GM23338 (cell line): ENCODE results near the gene FBLN2. TPM values are rescaled to one million over a fixed set of nuclear protein-coding genes. Genes with fewer than 3 reads are reported as not detected.

Experiments
- ATAC-seq: fragments of 200-7000 bp; cut with Tn5 transposase; 3 replicates; pipeline ENCODE4 v1.9.1; 2020
- DNase-seq: peaks from one replicate; pipeline ENCODE4 v3.0.0-alpha.2; 2015; ENCODE audit warnings: low spot score
- H2AFZ ChIP-seq: fragments of 200-600 bp; sonication (generic); 2 replicates; pipeline ENCODE4 v1.8.0; 2016; ENCODE audit warnings: antibody characterized with exemption, mild to moderate bottlenecking, moderate library complexity
- H3F3A ChIP-seq: fragments of 200-600 bp; sonication (generic); replicated peaks from 2 replicates; pipeline ENCODE4 v1.8.0; 2017; ENCODE audit warnings: antibody characterized with exemption, mixed run types, low read depth
- H3K27ac ChIP-seq: fragments of 200-600 bp; sonication (generic); 2 replicates; pipeline ENCODE4 v1.6.1; 2016; ENCODE audit warnings: low read depth
- H3K27me3 ChIP-seq: fragments of 200-600 bp; sonication (generic); 2 replicates; pipeline ENCODE4 v1.8.0; 2016; ENCODE audit warnings: mild to moderate bottlenecking, mixed run types, moderate library complexity; ENCODE audit not compliant: insufficient read depth
- H3K36me3 ChIP-seq: fragments of 200-600 bp; sonication (generic); 2 replicates; pipeline ENCODE4 v1.8.0; 2016; ENCODE audit warnings: mild to moderate bottlenecking; ENCODE audit not compliant: insufficient read depth
- H3K4me1 ChIP-seq: fragments of 200-600 bp; sonication (generic); 2 replicates; pipeline ENCODE4 v1.8.0; 2016; ENCODE audit warnings: mild to moderate bottlenecking, moderate library complexity; ENCODE audit not compliant: insufficient read depth
- H3K4me2 ChIP-seq: fragments of 200-600 bp; sonication (generic); 2 replicates; pipeline ENCODE4 v1.7.1; 2017; ENCODE audit warnings: mixed run types
- H3K4me3 ChIP-seq: fragments of 200-600 bp; sonication (generic); 2 replicates; pipeline ENCODE4 v1.6.1; 2016; ENCODE audit warnings: mixed run types
- H3K79me2 ChIP-seq: fragments of 200-600 bp; sonication (generic); replicated peaks from 2 replicates; pipeline ENCODE4 v1.8.0; 2017; ENCODE audit warnings: mild to moderate bottlenecking; ENCODE audit not compliant: insufficient read depth
- H3K9me2 ChIP-seq: fragments of 200-600 bp; sonication (generic); 2 replicates; pipeline ENCODE4 v1.8.0; 2017; ENCODE audit not compliant: insufficient read depth
- H4K20me1 ChIP-seq: fragments of 200-600 bp; sonication (generic); replicated peaks from 2 replicates; pipeline ENCODE4 v1.8.0; 2017; ENCODE audit warnings: mild to moderate bottlenecking; ENCODE audit not compliant: insufficient read depth
- H3K27ac Mint-ChIP-seq: 2 replicates; pipeline ENCODE4 v1.8.0; 2020; ENCODE audit warnings: inconsistent platforms, mild to moderate bottlenecking, moderate library complexity, mixed read lengths
- H3K27me3 Mint-ChIP-seq: 3 replicates; pipeline ENCODE4 v1.8.0; 2022; ENCODE audit warnings: low read depth, mild to moderate bottlenecking, moderate library complexity, mixed read lengths, inconsistent platforms; ENCODE audit not compliant: insufficient read depth, poor library complexity
- H3K36me3 Mint-ChIP-seq: 3 replicates; pipeline ENCODE4 v1.8.0; 2021; ENCODE audit warnings: low read depth, mild to moderate bottlenecking, inconsistent platforms, moderate library complexity, mixed read lengths
- H3K4me1 Mint-ChIP-seq: 3 replicates; pipeline ENCODE4 v1.8.0; 2020; ENCODE audit warnings: mild to moderate bottlenecking, inconsistent platforms, mixed read lengths
- H3K4me3 Mint-ChIP-seq: 3 replicates; pipeline ENCODE4 v1.8.0; 2021; ENCODE audit warnings: moderate library complexity, mild to moderate bottlenecking, inconsistent platforms, mixed read lengths
- H3K9me3 Mint-ChIP-seq: 3 replicates; pipeline ENCODE4 v1.8.0; 2020; ENCODE audit warnings: moderate library complexity, mild to moderate bottlenecking, inconsistent platforms, mixed read lengths
- CREB1 ChIP-seq: fragments of 250-450 bp; sonication (Bioruptor Pico); IDR thresholded peaks from 2 replicates; pipeline ENCODE4 v1.5.0; 2020; ENCODE audit warnings: low read depth, mild to moderate bottlenecking, moderate library complexity
- CTCF ChIP-seq, 2 experiments: fragments of 200-600 bp in 1 of 2; sonication (generic) in 1 of 2; conservative IDR thresholded peaks; 2 replicates each; pipeline versions ENCODE4 v1.5.1 to v1.6.1; 2016 to 2017; ENCODE audit warnings: antibody characterized with exemption in 2 of 2, low read depth in 2 of 2, mild to moderate bottlenecking in 2 of 2, moderate library complexity in 1 of 2
- EZH2 ChIP-seq: fragments of 200-600 bp; sonication (generic); IDR thresholded peaks from one replicate; pipeline ENCODE4 v1.8.0; 2017; ENCODE audit warnings: antibody characterized with exemption, mild to moderate bottlenecking, low read depth; ENCODE audit not compliant: unreplicated experiment
- EZH2phosphoT487 ChIP-seq: fragments of 200-600 bp; sonication (generic); IDR thresholded peaks from one replicate; pipeline ENCODE4 v1.8.1; 2018; ENCODE audit warnings: antibody characterized with exemption; ENCODE audit not compliant: unreplicated experiment
- JUNB ChIP-seq: IDR thresholded peaks from one replicate; pipeline ENCODE4 v1.6.1; 2016; ENCODE audit warnings: antibody characterized with exemption; ENCODE audit not compliant: unreplicated experiment
- NANOG ChIP-seq: IDR thresholded peaks from 2 replicates; pipeline ENCODE4 v1.6.1; 2016; ENCODE audit warnings: antibody characterized with exemption, borderline replicate concordance
- REST ChIP-seq: IDR thresholded peaks from one replicate; pipeline ENCODE4 v1.6.1; 2018; ENCODE audit warnings: antibody characterized with exemption; ENCODE audit not compliant: unreplicated experiment
- STAT1 ChIP-seq: IDR thresholded peaks from one replicate; pipeline ENCODE4 v1.6.1; 2016; ENCODE audit warnings: antibody characterized with exemption; ENCODE audit not compliant: unreplicated experiment
- ZNF331 ChIP-seq: fragments of 250-450 bp; sonication (Bioruptor Pico); IDR thresholded peaks from 2 replicates; pipeline ENCODE4 v1.5.0; 2020; ENCODE audit warnings: low read depth, mild to moderate bottlenecking, moderate library complexity
- polyA plus RNA-seq: library from polyadenylated mRNA; unstranded; fragments of >200 nt; fragmentation: Nextera tagmentation; extraction: Ambion mirVana; gene quantifications from 2 replicates; pipeline ENCODE4 v1.2.1, GENCODE V29; 2016
- total RNA-seq: library from RNA; depleted of rRNA; stranded (reverse); fragments of >200 nt; shearing (Covaris generic); gene quantifications from 2 replicates; pipeline ENCODE4 v1.2.3, GENCODE V29; 2014
- TF ChIP-seq, protein P1 (sequence below): fragments of 250-450 bp; sonication (Bioruptor Pico); IDR thresholded peaks from 2 replicates; pipeline ENCODE4 v1.5.0; 2020; ENCODE audit warnings: mild to moderate bottlenecking, moderate library complexity

FBLN2 gene
- total and polyA plus RNA-seq, 2 experiments from 2014 or later: 18.8 to 26.8 TPM

DNA sequence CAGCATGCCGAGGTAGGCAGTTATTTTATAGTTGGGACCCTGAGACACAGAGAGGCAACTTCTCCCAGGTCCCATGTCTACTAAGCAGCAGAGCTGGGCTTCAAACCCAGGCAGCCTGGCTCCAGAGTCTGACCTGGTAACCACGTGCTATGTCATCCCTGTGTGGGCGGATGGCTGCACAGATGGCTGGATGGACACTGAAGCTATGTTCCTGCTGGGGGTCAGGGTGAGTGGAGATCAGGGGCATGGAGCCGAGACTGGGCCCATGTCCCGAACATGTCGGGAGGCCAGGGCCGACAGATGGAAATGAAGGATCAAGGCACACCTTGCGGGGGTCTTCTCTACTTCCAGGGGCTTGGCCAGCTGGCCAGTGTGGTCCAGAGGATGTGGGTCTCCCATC, 9.3 kb upstream of the FBLN2 start:
- peaks cover 15% of the 10 kb centered on the region for H3K4me1 Mint-ChIP-seq
- Histone ChIP-seq H3F3A (no peaks in the 10 kb centered on the region), H3K27ac (no peak overlapping the region), H3K4me1 (peaks cover 9% of the 10 kb centered on the region; the same call in 1 of the 2 replicates), H3K36me3 (peaks cover 6% of the 10 kb centered on the region; the same call in 1 of the 2 replicates), H3K4me3 (no peak overlapping the region), H3K4me2 (no peak overlapping the region), H3K79me2 (no peaks in the 10 kb centered on the region), H4K20me1 (no peaks in the 10 kb centered on the region), H3K27me3 (no peaks in the 10 kb centered on the region), H2AFZ (no peak overlapping the region), H3K9me2 (no peaks in the 10 kb centered on the region)
- no peak overlapping the region for H3K27ac Mint-ChIP-seq
- no peak for ATAC-seq
- TF ChIP-seq NANOG (no peak), CTCF (conservative IDR thresholded peaks at IDR 0.05; ENCODE audit: low read depth in 2 of 2) (no peak), EZH2phosphoT487 (no peak), STAT1 (no peak), REST (no peak), JUNB (no peak), EZH2 (no peak), ZNF331 (no peak), CREB1 (CRISPR knock-in tag) (no peak)
- TF ChIP-seq, protein P1, sequence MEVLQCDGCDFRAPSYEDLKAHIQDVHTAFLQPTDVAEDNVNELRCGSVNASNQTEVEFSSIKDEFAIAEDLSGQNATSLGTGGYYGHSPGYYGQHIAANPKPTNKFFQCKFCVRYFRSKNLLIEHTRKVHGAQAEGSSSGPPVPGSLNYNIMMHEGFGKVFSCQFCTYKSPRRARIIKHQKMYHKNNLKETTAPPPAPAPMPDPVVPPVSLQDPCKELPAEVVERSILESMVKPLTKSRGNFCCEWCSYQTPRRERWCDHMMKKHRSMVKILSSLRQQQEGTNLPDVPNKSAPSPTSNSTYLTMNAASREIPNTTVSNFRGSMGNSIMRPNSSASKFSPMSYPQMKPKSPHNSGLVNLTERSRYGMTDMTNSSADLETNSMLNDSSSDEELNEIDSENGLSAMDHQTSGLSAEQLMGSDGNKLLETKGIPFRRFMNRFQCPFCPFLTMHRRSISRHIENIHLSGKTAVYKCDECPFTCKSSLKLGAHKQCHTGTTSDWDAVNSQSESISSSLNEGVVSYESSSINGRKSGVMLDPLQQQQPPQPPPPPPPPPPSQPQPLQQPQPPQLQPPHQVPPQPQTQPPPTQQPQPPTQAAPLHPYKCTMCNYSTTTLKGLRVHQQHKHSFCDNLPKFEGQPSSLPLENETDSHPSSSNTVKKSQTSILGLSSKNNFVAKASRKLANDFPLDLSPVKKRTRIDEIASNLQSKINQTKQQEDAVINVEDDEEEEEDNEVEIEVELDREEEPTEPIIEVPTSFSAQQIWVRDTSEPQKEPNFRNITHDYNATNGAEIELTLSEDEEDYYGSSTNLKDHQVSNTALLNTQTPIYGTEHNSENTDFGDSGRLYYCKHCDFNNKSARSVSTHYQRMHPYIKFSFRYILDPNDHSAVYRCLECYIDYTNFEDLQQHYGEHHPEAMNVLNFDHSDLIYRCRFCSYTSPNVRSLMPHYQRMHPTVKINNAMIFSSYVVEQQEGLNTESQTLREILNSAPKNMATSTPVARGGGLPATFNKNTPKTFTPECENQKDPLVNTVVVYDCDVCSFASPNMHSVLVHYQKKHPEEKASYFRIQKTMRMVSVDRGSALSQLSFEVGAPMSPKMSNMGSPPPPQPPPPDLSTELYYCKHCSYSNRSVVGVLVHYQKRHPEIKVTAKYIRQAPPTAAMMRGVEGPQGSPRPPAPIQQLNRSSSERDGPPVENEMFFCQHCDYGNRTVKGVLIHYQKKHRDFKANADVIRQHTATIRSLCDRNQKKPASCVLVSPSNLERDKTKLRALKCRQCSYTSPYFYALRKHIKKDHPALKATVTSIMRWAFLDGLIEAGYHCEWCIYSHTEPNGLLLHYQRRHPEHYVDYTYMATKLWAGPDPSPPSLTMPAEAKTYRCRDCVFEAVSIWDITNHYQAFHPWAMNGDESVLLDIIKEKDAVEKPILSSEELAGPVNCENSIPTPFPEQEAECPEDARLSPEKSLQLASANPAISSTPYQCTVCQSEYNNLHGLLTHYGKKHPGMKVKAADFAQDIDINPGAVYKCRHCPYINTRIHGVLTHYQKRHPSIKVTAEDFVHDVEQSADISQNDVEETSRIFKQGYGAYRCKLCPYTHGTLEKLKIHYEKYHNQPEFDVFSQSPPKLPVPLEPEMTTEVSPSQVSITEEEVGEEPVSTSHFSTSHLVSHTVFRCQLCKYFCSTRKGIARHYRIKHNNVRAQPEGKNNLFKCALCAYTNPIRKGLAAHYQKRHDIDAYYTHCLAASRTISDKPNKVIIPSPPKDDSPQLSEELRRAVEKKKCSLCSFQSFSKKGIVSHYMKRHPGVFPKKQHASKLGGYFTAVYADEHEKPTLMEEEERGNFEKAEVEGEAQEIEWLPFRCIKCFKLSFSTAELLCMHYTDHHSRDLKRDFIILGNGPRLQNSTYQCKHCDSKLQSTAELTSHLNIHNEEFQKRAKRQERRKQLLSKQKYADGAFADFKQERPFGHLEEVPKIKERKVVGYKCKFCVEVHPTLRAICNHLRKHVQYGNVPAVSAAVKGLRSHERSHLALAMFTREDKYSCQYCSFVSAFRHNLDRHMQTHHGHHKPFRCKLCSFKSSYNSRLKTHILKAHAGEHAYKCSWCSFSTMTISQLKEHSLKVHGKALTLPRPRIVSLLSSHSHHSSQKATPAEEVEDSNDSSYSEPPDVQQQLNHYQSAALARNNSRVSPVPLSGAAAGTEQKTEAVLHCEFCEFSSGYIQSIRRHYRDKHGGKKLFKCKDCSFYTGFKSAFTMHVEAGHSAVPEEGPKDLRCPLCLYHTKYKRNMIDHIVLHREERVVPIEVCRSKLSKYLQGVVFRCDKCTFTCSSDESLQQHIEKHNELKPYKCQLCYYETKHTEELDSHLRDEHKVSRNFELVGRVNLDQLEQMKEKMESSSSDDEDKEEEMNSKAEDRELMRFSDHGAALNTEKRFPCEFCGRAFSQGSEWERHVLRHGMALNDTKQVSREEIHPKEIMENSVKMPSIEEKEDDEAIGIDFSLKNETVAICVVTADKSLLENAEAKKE (CRISPR knock-in tag): no peak
- no peak for DNase-seq
- H3K36me3 Mint-ChIP-seq: peaks cover 5% of the 10 kb centered on the region; the same call in 2 of the 3 replicates
- peaks cover 23% of the 10 kb centered on the region for H3K9me3 Mint-ChIP-seq
- H3K4me3 Mint-ChIP-seq: no peak overlapping the region
- H3K27me3 Mint-ChIP-seq: peaks cover 21% of the 10 kb centered on the region
